ENCODE results near the gene EMID1.

EMID1 gene

GRCh38 chr22:29299136-29299900, 93.6 kb downstream of the EMID1 start:
- no peaks in the 10 kb centered on the region for H3K79me2 ChIP-seq (ENCODE audit: insufficient read depth, low read length)
- H3K27me3 ChIP-seq (ENCODE audit: insufficient read depth, low read length, poor library complexity, severe bottlenecking): no peaks in the 10 kb centered on the region
- H3K4me3 ChIP-seq (ENCODE audit: low read length, poor library complexity, severe bottlenecking): no peak overlapping the region
- no peak overlapping the region for H3K9ac ChIP-seq (ENCODE audit: low read depth, low read length, poor library complexity, severe bottlenecking)
- H3K4me1 ChIP-seq (ENCODE audit: insufficient read depth, low read length, poor library complexity, severe bottlenecking): no peaks in the 10 kb centered on the region
- H3K36me3 ChIP-seq (ENCODE audit: insufficient read depth, low read length): peaks cover 68% of the 10 kb centered on the region
- no peak overlapping the region for H3K4me2 ChIP-seq (ENCODE audit: low read depth, low read length, poor library complexity, severe bottlenecking)
- H3K9me3 ChIP-seq (ENCODE audit: insufficient read depth, low read depth, low read length): no peaks in the 10 kb centered on the region
- TF ChIP-seq CTCF (conservative IDR thresholded peaks at IDR 0.05; ENCODE audit: low read length): no peak
- TF ChIP-seq EZH2phosphoT487 (IDR thresholded peaks at IDR 0.05; ENCODE audit: borderline replicate concordance): no peak
- no peak overlapping the region for H2AFZ ChIP-seq (ENCODE audit: low read length)
- no peaks in the 10 kb centered on the region for H3K9me2 ChIP-seq (replicated peaks; ENCODE audit: low read depth, low read length)
- H4K20me1 ChIP-seq (ENCODE audit: insufficient read depth, low read length, poor library complexity, severe bottlenecking): peaks cover 3% of the 10 kb centered on the region
- peaks cover 16% of the 10 kb centered on the region for H3F3A ChIP-seq (ENCODE audit: low read depth)

- no peaks in the 10 kb centered on the region for H3K9me3 ChIP-seq (ENCODE audit: insufficient read depth, low read depth, low read length)
- H3F3A ChIP-seq (ENCODE audit: low read depth): peaks cover 16% of the 10 kb centered on the region
- no peaks in the 10 kb centered on the region for H3K27me3 ChIP-seq (ENCODE audit: insufficient read depth, low read length, poor library complexity, severe bottlenecking)
- H3K9me2 ChIP-seq (replicated peaks; ENCODE audit: low read depth, low read length): no peaks in the 10 kb centered on the region
- TF ChIP-seq EZH2phosphoT487 (IDR thresholded peaks at IDR 0.05; ENCODE audit: borderline replicate concordance) (no peak), CTCF (conservative IDR thresholded peaks at IDR 0.05; ENCODE audit: low read length) (no peak)
- no peak overlapping the region for H2AFZ ChIP-seq (ENCODE audit: low read length)
- no peak overlapping the region for H3K4me3 ChIP-seq (ENCODE audit: low read length, poor library complexity, severe bottlenecking)
- peaks cover 3% of the 10 kb centered on the region for H4K20me1 ChIP-seq (ENCODE audit: insufficient read depth, low read length, poor library complexity, severe bottlenecking)
- no peaks in the 10 kb centered on the region for H3K4me1 ChIP-seq (ENCODE audit: insufficient read depth, low read length, poor library complexity, severe bottlenecking)
- H3K79me2 ChIP-seq (ENCODE audit: insufficient read depth, low read length): no peaks in the 10 kb centered on the region
- H3K9ac ChIP-seq (ENCODE audit: low read depth, low read length, poor library complexity, severe bottlenecking): no peak overlapping the region
- no peak overlapping the region for H3K4me2 ChIP-seq (ENCODE audit: low read depth, low read length, poor library complexity, severe bottlenecking)
- H3K36me3 ChIP-seq (ENCODE audit: insufficient read depth, low read length): peaks cover 57% of the 10 kb centered on the region
These were observed 94.7 kb downstream of the EMID1 start for GRCh38 chr22:29300467-29300806.

GRCh38 chr22:29300807-29301601, 95.3 kb downstream of the EMID1 start:
- no peaks in the 10 kb centered on the region for H3K9me2 ChIP-seq (replicated peaks; ENCODE audit: low read depth, low read length)
- H3K4me2 ChIP-seq (ENCODE audit: low read depth, low read length, poor library complexity, severe bottlenecking): no peak overlapping the region
- H3K9me3 ChIP-seq (ENCODE audit: insufficient read depth, low read depth, low read length): no peaks in the 10 kb centered on the region
- no peak overlapping the region for H2AFZ ChIP-seq (ENCODE audit: low read length)
- peaks cover 51% of the 10 kb centered on the region for H3K36me3 ChIP-seq (ENCODE audit: insufficient read depth, low read length)
- peaks cover 16% of the 10 kb centered on the region for H3F3A ChIP-seq (ENCODE audit: low read depth)
- no peak for TF ChIP-seq EZH2phosphoT487 (IDR thresholded peaks at IDR 0.05; ENCODE audit: borderline replicate concordance)
- H3K4me3 ChIP-seq (ENCODE audit: low read length, poor library complexity, severe bottlenecking): no peak overlapping the region
- H3K79me2 ChIP-seq (ENCODE audit: insufficient read depth, low read length): no peaks in the 10 kb centered on the region
- peaks cover 2% of the 10 kb centered on the region for H3K4me1 ChIP-seq (ENCODE audit: insufficient read depth, low read length, poor library complexity, severe bottlenecking)
- H4K20me1 ChIP-seq (ENCODE audit: insufficient read depth, low read length, poor library complexity, severe bottlenecking): peaks cover 3% of the 10 kb centered on the region
- H3K9ac ChIP-seq (ENCODE audit: low read depth, low read length, poor library complexity, severe bottlenecking): no peak overlapping the region
- H3K27me3 ChIP-seq (ENCODE audit: insufficient read depth, low read length, poor library complexity, severe bottlenecking): no peaks in the 10 kb centered on the region

Data from Loucy (cell line).